SKM-1 treated with dmso at 0.1 percent for 144 hours (cell line): ENCODE data around the gene CSH2.

Source experiments
- DNase-seq: peaks from one replicate; lab custom pipeline; 2025; ENCODE audit not compliant: unreplicated experiment; lab: John Stamatoyannopoulos, UW

Gene CSH2

DNA sequence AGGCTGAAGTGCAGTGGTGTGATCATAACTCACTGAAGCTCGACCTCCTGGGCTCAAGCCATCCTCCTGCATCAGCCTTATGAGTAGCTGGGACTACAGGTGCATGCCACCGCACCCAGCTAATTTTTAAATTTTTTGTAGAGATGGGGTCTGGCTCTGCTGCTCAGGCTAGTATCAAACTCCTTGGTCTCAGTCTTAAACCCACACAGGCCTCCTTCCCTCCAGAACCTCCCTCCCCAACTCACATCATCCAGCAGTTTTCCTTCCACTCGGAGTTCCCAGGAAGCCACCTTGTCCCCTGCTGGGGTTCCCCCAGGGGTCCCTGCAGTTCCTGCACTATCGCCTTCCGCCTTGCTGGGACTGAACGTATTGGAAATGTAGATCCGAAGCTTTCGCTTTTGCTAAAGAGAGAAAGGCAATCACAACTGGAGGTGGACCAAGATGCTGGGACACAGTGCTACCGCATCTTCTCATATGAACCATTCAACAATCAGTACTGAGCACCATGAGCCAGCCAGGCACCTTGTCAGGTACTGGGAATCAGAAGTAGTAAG is 38.2 kb downstream of the CSH2 start:
- no peak for DNase-seq

DNA sequence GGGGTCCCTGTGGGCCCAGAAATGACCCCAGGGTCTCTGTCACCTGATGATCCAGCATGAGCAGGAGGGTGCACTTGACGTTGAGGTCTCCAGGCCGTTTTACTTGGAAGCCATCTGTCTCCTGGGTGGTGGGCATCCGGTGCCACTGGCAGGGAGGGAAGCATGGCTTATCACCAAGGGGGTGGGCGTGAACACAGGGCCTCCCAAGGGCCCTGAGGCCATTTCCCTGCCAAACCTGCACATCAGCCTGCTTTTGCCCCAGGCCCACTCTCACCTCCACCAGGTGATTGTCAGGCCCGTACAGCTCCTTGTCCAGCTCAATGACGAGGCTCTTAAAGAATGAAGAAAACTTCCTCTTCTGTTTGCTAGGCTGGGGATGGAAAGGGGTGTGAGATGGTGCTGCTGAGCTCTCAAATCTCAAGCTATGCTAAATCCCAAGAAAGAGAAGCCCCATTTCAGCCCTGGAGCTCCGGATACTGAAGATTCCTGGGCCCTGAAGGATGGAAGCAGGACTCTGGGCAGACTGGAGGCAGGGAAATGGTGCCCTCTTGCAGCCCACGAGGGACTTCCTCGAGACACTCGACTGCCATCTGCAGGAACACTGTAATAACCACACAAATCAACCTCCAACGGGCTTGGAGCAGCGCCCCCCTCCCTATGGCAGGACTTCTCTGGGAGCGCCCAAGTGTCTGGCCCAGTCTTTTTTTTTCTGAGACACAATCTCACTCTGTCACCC is 38.9 kb downstream of the CSH2 start:
- peak; percentile 77 for DNase-seq

DNA sequence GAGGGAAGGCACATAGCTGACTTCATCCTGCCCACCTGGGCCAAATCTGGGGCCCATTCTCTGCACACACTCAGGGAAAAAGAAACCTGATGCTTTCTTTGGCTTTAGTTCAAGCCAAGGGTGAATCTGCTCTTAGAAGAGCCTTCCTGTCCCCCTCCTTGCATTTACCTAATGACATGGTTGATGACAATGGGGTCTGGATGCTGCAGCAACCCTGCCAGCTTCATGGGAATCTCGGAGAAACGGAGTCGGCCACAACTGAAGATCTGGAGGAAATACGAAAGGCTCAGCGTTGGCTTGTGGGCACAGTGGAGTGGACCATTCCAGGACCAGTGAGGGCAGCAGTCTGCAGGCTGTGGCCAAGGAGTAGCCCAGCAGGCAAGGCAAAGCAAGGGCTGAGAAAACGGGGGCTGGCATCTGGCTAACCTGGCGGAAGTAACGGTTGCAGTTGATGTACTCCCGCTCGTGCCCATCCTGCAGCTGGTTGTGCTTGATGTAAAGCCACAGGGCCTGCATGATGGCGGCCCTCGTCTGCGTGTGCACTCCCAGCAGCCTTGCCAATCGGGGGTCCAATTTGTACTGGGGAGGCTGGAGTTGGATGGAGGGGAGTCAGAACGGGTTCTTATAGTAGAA is 39.6 kb downstream of the CSH2 start:
- DNase-seq = no peak

DNA sequence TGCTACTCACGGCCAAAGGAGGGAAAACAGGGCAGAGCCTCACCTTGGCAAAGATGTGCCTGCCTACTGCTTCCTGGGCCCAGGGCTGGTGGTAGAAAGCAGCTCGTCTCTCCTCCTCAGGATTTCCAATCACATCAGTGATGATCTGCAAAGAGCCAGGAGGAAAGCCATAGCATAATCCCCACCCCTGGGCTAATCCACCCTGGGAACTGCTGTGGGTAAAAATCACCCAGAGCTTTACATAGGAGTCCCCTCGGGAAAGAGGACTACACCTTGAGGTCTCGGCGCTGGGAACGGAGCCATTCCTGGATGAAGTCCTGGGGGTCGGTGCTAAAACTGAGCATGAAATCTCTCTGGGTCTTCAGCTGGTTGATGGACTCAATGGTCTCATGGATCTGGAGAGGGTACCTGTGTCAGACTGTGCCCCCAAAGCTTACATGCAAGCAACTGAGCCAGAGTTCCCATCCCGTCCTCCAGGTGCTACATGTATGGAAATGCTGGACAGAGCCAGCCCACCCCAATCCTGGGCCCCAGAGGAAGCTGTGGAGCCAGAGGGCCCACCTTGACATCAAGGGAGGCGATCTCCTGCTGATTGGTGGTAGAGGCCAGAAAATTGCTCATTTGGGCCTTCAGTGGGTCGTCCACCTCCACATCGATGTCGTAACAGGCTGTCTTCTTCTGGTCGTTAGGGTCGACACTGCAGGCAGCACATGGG is 40.3 kb downstream of the CSH2 start:
- DNase-seq = no peak

DNA sequence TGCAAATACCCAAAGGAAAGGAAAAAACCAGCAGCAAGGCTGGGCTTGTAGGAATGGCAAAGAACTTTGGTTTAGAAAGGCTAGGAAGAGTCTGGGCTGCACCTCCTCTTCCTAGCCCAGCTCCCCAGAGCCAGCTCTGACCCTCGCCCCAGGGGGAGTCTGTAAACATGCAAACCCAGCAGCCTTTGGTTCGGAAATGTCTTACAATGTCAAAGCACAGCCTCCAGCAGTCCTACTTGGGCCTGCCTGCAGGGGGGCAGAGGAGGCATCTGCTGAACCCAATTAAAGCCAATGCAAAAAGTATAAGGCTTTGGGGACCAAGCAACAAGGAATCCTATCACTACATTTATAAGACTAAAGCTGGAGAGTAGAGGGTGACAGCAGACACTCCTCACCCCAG is 41.0 kb downstream of the CSH2 start:
- DNase-seq = no peak

DNA sequence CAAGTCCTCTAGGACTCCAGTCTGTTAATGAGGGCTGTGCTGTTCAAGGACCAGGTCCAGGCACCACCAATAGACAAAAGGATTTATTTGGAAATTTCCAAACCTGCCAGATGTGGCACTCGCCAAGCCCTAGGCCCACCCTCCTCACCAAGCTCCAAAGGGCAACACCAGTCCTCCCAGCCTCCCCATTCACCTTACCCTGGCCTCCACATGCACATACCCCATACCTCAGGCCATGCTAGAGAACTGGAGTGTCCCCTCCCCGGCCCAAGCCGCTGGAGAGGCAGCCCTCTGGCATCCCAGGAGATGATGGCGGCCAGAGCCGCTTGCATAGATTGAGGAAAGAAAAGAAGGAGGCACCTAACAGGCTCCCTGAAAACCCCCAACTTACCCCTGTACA is 41.5 kb downstream of the CSH2 start:
- no peak for DNase-seq

DNA sequence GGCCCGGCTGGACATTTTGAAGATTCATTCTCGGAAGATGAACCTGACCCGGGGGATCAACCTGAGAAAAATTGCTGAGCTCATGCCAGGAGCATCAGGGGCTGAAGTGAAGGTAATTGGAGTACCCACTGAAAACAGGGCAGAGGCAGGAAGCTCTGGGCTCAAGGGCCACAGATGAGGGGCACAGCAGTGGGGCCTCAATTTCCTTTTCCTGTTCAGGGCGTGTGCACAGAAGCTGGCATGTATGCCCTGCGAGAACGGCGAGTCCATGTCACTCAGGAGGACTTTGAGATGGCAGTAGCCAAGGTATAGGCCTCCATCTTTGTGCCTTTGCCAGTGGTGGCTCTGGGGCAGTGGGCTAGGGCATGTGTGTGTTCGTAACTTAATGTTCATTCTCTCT is 42.0 kb downstream of the CSH2 start:
- DNase-seq = no peak

DNA sequence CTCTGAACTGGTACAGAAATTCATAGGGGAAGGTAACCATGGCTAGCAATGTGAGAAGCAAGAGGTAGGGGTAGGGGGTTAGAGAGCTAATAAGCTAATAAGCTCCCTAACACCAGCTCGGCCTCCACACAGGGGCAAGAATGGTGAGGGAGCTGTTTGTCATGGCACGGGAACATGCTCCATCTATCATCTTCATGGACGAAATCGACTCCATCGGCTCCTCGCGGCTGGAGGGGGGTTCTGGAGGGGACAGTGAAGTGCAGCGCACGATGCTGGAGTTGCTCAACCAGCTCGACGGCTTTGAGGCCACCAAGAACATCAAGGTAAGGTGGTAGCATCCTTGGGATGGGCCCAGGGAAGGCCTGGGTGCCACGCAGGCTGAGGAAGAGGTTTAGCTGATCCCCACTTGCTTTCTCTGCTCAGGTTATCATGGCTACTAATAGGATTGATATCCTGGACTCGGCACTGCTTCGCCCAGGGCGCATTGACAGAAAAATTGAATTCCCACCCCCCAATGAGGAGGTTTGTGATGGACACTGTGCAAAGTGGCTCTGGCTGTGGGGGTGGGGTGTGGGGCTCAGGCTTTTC is 42.5 kb downstream of the CSH2 start:
- DNase-seq = no peak

DNA sequence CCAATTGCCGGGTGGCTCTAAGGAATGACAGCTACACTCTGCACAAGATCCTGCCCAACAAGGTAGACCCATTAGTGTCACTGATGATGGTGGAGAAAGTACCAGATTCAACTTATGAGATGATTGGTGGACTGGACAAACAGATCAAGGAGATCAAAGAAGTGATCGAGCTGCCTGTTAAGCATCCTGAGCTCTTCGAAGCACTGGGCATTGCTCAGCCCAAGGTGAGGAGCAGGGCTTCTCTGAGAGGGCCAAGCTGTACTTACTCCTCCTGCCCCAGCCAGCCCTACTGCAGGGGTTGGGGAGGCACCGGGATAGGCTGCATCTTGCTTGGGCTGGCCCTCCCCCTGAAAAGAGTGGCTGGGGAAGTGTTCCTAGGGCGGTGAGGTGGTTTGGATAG is 43.2 kb downstream of the CSH2 start:
- no peak for DNase-seq

DNA sequence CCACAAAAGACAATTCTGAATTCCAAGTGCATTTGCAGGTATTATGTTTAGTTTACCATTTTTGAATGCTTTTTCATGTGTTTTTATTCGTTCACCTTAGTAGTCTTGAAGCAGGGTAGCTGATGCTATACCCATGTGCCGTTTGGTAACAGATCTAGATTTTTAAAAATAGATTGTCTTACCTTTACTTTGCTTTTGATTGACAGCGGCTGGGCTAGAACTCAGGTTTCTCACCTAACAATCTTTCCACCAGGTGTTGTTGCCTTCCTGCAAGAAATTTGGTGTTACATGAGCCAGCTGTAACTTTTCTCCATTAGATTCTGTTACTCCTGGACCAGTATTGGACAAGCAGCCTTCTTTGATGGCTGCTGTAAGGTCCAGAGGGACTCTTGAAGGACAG is 44.5 kb downstream of the CSH2 start:
- no peak for DNase-seq

DNA sequence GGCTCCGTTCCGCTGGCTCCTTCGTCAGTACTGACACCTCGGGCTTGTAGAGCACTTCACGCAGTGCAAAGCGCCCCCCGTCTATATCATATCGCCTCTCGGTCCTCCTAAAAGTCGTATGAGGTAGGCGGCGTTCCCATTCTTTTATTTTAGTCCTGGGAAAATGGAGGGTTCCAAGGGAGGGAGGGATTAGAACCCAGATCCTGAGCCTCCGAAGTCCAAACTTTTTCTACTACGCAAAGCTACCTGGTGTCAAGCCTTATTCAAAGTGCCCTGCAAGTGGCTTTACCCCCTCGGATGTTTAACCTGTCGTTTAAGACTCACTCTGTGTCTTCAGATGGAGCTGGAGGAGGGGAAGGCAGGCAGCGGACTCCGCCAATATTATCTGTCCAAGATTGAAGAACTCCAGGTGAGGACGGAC is 45.7 kb downstream of the CSH2 start:
- no peak for DNase-seq

DNA sequence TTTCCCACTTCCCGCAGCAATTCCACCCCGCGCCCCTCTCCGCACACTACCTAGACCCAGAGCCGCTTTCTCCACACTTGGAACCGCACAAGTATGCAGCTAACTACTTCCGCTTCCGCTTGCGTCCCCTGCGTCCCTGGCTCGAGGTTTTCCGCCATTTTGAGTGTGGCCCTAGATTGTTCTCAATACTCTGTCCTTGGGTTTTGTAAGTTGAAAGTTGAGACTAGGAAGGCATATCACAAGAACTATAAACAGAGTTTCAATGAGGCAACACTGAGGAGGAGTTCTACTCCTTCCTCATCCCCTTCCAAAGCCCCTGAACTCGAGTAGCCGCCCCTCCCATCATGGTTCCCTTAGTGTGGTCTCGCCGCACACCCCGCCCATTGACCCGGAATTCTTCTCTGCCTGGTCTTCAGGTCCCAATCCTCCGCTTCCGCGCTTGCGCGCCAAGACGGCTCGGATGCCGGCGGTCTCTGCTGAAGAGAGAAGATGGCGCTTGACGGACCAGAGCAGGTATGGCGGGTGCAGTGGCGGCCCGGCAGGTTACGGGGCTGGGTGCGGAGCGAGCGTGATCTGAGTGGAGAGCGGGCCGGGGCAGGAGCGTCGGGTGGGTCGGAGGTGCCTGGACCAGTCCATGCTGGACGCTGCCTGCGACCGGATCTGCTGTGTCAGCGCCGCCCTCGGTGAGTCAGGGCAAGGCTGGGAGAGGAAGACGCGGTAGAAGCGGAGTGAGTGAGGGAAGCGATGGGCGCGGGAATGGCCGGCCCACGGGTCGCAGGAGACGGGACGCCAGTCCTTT is 46.3 kb downstream of the CSH2 start, which contains the start of the genes FTSJ3 and PSMC5:
Gene FTSJ3 (minus strand): TSS at position 662 of the 799 bp plus-strand sequence. CDS start 761 bp downstream, outside the sequence.
Gene PSMC5 (plus strand): TSS at position 430 of the 799 bp plus-strand sequence. CDS start 60 bp downstream, at position 490.
- peak; percentile 93 for DNase-seq

DNA sequence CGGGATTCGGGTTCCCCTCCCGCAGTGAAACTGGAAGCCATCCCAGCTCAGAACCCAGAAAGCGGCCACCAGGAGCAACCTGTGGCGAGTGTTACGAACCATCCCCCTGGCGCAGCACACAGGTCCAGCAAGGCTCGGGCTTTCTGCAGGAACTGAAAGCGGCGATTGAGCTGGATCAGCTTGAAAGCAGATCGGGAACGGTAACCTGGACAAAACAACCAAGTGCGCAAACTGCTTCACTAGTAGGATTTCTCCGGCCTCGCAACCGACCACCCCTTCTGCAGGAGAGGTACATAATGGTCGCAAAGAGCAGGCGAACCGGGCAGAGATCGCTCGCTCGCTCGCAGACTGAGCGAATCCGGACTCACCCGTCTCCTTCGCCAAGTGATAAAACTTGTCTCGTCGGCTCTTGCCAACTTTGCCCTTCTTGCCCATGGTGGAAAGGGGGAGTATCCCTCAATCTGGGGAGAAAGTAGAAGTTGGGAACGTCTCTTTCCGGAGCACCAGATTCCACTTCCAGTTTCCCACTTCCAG is 46.9 kb downstream of the CSH2 start:
- DNase-seq = no peak

DNA sequence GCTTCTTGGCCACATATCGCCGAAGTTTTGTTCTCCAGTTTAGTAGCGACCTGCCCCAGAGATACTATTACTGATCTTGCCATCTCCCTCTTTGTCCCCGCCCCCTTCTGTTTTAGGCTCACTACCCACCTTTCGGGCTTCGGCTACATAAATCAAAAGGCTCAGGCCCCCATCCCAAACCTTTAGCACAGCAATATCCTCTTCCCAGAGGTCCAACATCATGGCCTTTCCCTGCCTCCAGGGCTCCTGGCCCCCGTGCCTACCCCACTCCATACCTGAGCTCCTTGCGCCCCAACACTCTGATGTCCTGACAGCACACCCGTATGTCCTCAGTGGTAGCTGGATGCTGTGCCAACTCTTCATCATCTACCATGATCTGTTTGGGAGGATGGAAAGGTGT is 49.1 kb downstream of the CSH2 start:
- no peak for DNase-seq

DNA sequence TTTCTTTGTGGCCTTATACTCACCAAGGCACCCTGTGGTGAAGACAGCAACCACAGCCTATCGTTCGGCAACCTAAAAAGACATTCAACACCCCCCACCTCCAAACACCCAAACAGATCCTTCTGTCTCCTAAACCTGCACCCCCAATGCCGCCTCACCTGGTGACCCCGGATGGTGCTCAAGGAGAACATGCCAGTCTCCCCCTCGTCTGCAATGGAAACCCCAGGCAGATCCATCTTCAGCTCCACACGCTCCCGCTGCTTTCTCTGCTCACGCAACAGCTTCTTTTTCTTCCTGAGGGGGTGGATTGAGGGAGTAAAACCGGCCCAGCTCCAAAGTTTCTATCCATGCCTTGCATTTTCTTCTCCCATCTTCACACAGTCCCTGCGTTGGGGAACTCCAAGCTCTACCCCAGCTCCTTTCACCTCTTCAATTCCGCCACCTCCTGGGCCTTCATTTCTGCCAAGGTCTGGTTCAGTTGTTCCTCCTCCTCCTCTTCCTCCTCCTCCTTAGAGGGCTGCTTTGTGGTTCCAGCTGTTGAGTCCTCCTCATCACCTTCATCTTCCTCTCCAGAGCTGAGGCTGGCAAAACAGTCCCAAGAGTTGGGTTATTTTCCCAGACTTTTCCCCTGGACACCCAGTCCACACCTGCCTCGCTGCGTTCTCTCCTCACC is 49.7 kb downstream of the CSH2 start:
- no peak for DNase-seq

DNA sequence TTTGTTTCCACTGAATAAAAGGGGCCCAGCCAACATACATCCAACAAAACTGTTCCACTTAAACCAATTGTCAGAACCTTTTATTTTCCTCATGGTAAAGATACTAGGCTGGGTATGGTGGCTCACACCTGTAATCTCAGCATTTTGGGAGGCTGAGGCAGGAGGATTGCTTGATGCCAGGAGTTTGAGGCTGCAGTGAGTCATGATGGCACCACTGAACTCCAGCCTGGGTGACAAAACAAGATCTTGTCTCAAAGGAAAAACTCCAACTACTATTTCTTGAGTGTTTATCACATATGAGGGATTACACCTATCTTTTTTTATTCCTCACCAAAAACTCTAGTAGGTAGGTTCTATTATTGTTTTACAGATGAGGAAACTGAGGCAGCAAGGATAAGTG is 50.9 kb downstream of the CSH2 start:
- DNase-seq = no peak
